Measurements from ENCODE around the gene LIPE.
A peak's percentile ranks its signal among the peaks of the same experiment; 100 is the strongest.
"Not testable (repeated sequence)": the region's sequence is repeated elsewhere in the genome, so short reads cannot be mapped to it uniquely, and the experiment has no call there.

LIPE gene, protein sequence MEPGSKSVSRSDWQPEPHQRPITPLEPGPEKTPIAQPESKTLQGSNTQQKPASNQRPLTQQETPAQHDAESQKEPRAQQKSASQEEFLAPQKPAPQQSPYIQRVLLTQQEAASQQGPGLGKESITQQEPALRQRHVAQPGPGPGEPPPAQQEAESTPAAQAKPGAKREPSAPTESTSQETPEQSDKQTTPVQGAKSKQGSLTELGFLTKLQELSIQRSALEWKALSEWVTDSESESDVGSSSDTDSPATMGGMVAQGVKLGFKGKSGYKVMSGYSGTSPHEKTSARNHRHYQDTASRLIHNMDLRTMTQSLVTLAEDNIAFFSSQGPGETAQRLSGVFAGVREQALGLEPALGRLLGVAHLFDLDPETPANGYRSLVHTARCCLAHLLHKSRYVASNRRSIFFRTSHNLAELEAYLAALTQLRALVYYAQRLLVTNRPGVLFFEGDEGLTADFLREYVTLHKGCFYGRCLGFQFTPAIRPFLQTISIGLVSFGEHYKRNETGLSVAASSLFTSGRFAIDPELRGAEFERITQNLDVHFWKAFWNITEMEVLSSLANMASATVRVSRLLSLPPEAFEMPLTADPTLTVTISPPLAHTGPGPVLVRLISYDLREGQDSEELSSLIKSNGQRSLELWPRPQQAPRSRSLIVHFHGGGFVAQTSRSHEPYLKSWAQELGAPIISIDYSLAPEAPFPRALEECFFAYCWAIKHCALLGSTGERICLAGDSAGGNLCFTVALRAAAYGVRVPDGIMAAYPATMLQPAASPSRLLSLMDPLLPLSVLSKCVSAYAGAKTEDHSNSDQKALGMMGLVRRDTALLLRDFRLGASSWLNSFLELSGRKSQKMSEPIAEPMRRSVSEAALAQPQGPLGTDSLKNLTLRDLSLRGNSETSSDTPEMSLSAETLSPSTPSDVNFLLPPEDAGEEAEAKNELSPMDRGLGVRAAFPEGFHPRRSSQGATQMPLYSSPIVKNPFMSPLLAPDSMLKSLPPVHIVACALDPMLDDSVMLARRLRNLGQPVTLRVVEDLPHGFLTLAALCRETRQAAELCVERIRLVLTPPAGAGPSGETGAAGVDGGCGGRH

DNA sequence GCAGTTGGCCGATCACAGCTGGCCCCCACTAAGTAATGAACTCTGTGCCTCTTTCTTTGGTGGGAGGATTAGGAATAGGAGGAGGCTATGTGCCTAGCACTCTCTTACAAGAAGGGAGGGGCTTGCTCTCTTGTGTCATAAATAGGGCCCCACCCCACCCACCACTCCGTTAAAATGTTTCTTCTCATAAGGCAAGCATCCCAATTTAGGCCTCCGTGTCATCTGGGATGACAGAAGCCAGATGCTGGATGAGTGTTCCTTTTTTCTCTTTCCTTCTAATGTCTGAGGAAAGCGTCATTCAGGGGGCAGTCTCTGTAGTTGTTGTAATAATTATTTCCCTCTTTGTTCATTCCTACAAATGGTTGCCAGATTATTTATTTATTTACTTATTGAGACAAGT lies at the start of gene LIPE:
Gene LIPE (minus strand): TSS at position 76 of the 400 bp plus-strand sequence. CDS start 239 bp downstream, outside the sequence.
- DNase-seq (ENCODE audit: low spot score), result peak; percentile 35

DNA sequence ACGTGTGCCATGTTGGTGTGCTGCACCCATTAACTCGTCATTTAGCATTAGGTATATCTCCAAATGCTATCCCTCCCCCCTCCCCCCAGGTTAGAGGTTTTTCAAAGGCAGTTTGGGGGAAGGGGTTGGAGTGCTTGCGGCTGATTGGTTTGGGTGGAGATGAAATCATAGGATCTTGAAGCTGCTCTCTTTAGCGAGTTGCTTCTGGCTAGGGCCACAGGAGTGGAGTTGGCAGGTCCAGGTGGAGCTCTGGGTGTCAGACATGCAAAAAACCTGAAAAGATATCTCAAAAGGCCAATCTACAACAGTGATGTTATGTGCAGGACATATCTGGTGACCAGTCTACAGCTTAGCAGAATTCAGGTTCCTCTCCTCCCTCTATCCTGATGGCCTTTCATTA lies 48.2 kb upstream of the LIPE start:
- no peak for DNase-seq (ENCODE audit: low spot score)

DNA sequence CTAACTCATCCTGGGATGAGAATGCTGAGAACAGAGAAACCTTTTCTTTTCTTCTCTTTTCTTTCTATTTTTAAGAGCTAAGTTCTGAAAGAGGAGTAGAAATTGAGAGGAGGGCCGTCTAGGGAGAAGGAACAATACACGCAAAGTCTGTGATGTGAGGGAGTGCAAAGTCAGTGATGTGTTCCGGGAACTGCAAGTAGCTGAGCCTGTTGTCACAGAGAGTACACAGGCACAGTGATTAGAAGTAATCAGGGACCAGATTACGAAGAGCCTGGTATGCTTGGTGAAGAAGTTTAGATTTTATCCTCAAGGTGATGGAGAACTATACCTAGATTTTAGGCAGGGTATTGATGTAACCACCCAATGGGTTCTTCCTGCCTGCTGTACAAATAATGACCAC lies 47.6 kb upstream of the LIPE start:
- no peak for DNase-seq (ENCODE audit: low spot score)

DNA sequence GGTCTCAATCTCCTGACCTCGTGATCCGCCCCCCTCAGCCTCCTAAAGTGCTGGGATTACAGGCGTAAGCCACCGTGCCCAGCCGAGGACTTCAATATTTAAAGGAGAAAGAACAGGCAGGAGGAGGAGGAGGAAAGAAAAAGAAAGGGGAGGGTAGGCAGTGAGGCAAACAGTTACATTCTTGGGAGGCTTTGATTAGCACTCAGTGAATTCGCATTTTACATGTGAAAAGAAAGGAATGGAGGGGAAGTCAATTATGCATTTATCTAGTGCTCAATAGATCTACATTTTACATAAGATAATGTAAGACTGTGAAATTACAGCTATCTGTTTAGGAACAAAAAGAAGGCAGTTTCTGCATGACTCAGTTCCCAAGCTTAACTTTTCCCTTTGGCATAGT lies 46.5 kb upstream of the LIPE start:
- DNase-seq (ENCODE audit: low spot score), result no peak

DNA sequence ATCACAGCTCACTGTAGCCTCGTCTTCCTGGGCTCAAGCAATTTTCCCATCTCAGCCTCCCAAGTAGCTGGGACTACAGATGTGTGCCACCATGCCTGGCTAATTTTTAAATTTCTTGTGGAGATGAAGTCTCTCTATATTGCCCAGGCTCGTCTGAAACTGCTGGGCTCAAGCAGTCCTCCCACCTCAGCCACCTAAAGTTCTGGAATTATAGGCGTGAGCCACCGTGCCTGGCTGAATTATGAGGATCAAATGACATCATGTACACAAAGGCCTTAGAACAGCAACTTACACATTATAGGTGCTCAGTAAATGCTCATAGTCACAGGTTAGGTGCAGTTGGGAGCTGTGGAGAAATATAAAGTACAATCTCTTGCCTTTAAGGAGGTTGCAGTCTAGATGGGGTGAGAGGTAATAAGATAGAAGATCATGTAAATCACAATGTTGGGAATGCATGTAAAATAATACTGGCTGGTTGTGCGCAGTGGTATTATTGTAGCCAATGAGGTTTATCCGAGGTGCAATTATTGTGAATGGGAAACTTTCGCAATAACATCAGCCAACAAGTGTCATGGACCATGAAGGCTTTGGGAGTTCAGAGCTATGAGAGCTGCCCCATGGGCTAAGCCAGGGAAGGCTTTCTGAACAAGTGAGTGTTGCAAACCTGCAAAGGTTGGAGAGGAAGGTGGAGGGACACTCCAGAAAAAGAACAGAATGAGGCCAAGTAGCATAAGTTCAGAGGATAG lies 45.4 kb upstream of the LIPE start:
- no peak for DNase-seq (ENCODE audit: low spot score)

DNA sequence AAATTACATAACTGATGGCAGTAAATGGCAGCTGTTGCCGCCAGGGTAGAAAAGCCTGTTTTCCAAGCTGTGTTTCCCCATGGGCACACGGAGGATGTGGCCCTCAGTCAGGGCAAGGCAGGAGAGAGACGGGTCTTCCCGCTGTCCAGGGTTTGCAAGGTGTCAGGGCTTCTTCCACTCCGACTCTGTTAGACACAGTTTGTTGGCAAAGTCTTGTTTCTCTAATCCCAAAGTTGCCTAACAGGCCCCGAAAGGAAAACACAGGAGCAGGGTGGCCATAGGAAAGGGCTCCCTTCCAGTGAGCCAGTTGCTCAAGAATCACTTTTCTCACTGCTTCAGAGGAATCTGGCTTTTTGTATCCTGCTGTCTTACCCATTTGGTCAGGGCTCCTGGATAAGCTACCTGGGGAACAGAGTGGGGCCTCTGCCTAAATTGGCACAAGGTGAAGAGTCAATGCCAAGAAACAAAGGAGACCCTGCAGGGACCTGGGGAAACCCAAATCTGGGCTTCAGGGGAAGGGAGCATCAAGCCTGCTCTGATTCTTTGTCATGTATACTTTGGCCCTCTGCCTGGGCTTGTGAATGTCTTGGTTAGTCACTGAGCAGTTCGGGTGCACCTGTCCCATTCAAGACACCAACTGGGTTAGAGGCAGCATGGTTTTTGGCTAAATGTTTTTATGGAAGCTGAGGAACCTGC lies 44.5 kb upstream of the LIPE start:
- DNase-seq (ENCODE audit: low spot score), result no peak

DNA sequence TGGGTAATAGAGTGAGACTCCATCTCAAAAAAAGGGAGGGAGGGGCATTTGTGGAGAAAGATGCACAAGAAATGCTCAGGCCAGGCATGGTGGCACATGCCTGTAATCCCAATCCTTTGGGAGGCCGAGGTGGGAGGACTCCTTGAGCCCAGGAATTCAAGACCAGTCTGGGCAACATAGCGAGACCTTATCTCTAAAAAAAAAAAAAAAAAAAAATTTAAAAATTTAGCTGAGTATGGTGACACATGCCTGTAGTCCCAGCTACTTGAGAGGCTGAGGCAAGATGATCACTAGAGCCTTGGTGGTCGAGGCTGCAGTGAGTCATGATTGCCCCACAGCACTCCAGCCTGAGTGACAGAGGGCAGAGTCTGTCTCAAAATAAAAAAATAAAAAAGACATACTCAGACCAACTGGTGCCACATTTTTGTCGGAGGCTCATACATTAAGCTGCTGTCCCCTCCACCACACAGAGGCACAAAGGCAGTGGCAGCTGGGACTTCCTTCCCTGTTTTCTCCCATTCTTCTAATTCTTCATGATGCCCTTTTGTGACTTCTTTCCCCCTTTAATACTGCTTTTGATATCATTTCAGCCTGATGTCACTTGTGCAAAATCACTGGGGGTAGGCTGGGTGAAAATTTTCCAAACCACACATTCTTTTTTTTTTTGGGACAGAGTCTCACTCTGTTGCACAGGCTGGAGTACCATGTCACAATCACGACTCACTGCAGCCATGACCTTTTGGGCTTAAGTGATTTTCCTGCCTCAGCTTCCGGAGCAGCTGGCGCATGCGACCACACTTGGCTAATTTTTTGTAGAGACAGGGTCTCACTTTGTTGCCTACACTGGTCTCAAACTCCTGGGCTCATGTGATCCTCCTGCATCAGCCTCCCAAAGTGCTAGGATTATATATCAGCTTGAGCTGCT lies 42.4 kb upstream of the LIPE start:
- no peak for DNase-seq (ENCODE audit: low spot score)

DNA sequence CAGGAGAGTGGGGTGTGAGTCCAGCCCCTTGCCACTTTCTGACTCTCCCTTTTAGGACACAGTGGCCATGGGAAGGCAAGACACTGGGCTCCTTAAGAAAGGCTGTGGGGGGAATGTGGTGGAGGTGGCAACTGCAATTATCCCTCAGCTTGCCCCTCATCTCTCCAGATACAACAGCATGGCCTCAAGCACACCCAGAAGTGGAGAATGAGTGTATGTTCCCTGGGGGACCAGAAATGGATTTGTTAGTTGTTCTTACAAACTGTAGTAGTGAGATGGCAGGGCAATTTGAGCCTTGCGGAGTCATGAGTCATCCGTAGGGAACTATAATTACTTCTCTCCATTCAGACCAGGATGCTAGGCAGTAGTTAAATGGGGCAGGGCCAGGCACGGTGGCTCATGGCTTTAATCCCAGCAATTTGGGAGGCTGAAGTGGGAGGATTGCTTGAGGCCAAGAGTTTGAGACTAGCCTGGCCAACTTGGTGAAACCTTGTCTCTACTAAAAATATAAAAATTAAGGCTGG lies 41.1 kb upstream of the LIPE start:
- DNase-seq (ENCODE audit: low spot score), result peak; percentile 77

DNA sequence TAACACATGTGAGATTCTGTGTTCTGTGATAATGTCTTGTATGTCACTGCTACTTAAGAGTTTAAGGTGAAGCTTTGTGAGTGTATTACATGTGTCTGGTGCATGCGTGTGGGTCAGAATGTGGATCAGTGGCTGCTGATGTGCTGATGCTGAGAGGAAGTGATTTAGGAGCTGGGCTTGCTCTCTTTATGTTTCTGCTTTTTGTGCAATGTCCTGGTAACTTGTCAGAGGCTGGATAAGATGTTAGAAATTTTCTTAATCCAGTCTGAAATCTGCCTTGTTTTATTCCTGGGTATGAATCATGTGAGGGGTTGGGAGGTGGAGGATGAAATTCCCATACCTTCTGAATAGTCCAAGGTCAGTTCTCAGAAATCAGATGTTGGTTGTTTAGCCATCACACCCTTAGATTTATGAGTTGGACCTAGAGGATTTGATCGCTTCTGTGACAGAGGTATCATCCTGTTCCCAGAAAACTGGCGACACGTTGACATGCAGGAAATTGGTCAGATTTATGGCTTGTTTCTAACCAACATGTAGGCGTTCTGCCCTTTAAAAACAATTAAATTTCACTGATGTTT lies 40.1 kb upstream of the LIPE start:
- DNase-seq (ENCODE audit: low spot score), result no peak

DNA sequence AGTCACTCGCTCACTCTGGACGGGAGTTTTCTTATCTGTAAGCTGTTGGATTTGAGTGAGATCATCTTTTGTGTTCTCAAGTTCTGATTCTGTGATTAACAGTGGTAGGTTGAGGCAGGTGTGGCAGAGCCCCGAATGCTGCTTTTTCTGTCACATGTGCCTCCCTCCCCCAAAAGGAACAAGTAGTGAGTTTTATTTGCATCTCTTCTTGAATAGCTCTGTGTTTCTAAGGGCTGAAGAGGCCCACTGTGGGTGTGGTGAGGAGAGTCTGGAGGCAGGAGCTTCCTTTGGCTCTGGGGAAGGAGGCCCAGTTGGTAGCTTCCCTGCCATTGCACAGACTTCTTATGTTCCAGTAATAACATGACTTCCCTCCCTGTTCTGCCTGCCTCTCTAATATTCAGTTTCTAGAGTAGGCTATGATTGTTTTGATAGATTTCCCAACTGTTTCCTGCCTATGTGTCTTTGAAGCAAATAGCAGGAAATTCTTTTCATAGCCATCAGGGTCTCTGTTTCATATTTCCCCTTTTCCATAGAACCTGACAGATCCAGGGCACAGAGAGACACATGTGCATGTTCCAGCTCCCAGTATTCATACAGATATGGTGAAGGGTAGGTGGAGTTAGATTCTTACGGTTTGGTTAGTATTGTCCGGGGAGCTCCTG lies 39.5 kb upstream of the LIPE start:
- DNase-seq (ENCODE audit: low spot score), result no peak

DNA sequence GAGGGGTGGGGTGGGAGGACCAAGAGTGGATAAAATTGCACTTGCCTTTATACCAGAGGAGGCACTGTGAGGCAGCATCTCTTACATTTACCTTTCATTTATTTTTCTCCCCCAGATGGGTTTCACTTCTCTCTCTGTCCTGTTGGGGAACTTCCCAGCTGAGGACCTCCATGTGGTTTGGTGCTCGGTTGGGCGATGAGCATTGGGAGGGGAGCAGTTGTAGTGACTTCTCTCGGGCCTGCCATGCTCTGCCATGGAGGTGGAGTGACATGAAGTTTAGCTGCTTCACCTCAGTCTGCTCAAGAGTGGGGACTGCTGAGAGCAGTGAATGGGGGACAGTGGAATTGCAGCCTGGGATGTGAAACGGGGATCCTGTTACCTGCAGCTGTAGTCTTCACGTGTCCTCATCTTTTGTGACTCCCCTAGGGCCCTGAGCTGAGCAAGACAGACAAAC lies 38.7 kb upstream of the LIPE start:
- DNase-seq (ENCODE audit: low spot score), result no peak

DNA sequence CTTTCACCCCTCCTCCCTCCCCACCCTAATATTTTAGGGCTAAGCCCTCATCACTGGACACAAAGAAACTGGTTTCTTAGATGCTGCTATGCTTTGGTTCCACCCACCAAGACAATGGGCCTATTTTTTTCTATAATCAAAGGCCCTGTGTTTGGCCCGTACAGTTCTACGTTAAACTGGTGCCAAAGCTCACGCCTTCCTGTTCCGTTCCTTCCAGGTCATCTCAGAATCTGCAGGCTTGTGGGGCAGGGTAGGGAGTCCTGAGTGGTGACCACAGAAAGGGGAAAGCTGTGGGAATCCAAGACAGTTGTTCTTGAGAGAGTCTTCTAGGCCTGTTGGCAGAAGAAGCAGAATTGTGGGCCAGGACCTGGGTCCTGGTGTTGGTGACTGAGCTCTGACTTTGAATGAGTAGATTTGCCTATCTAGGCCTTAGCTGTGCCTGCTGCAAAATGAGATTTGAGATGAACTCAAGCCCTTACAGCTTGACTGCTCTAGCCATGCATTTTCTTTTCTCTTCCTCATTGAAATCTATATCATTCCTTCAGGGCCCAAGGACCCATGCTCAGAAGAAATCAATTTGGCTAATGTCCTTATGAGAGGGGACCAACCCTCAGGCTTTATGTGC lies 34.6 kb upstream of the LIPE start:
- no peak for DNase-seq (ENCODE audit: low spot score)

DNA sequence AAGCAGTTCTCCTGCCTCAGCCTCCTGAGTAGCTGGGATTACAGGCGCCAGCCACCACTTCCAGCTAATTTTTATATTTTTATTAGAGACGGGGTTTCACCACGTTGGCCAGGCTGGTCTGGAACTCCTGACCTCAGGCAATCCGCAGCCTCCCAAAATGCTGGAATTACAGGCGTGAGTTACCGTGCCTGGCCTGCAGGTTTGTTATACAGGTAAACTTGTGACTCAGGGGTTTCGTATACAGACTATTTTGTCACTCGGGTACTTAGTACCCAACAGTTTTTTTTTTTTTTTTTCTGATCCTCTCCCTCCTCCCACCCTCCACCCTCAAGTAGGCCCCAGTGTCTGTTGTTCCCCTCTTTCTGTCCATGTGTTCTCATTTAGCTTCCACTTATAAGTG lies 34.0 kb upstream of the LIPE start:
- not testable (repeated sequence) for DNase-seq (ENCODE audit: low spot score)

DNA sequence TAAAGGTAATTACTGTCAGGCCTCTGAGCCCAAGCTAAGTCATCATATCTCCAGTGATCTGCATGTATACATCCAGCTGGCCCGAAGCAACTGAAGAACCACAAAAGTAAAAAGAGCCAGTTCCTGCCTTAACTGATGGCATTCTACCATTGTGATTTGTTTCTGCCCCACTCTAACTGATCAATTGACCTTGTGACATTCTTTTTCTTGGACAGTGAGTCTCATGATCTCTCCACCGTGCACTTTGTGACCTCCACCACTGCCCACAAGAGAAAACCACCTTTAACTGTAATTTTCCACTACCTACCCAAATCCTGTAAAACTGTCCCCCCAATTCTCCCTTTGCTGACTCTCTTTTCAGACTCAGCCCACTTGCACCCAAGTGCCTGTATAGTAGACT lies 32.7 kb upstream of the LIPE start:
- DNase-seq (ENCODE audit: low spot score), result no peak

DNA sequence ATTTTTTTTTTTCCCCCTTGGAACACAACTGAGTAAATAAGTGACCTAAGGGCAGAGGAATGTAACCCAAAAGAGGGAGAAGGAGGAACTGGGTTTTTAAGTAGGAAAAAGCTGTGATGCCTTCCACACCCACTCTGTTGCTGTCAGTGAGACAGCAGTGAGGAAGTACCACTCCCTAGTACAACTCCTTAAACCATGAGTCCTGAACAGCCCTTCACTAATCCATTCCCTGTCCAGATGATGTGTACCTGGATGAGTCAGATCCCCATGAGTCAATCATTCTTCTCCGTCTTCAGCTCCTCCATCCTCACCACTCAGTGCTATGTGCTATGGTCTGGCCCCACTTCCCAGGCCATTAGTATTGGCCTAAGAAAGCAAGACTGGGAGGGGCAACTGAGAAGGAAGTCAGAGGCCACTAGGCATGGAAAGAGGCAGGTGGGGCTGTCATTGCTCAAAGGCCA lies 28.5 kb upstream of the LIPE start:
- DNase-seq (ENCODE audit: low spot score), result no peak

DNA sequence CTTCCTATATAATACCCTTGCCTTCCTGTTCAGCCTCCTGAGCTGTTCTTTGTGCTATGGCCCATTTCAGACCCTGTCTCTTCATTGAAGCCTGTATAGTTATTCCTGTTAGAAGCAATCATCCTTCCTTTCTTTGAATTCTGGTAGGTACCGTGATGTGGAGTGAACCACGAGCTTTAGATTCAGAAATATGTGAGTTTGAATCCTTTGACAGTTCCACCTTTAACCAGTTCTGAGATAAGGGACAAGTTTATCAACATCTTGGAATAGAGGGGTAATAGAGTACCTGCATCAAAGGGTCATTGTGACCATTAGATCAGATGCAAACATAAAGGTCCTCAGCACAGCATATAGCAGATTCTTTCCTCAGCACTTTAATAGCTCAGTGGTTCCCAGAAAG lies 27.9 kb upstream of the LIPE start:
- DNase-seq (ENCODE audit: low spot score), result no peak

DNA sequence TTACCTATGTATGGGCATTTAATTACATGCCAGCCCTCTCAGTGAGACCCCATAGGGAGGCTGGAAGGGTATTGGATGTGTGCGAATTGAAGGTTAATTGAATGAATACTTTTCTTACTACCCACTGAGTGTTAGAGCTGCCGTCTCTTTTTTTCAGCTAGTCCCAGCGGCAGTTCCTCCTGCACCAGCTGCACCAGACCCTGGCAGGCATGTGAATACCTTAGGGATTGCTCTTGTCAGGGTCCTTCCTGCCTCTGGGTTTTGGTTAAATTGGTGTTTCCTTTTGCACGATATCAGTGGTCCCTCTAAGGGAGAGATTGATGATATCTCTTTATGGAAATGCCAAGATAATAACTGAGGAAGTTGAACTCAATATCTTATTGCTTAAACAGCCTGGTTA lies 25.4 kb upstream of the LIPE start:
- DNase-seq (ENCODE audit: low spot score), result no peak

DNA sequence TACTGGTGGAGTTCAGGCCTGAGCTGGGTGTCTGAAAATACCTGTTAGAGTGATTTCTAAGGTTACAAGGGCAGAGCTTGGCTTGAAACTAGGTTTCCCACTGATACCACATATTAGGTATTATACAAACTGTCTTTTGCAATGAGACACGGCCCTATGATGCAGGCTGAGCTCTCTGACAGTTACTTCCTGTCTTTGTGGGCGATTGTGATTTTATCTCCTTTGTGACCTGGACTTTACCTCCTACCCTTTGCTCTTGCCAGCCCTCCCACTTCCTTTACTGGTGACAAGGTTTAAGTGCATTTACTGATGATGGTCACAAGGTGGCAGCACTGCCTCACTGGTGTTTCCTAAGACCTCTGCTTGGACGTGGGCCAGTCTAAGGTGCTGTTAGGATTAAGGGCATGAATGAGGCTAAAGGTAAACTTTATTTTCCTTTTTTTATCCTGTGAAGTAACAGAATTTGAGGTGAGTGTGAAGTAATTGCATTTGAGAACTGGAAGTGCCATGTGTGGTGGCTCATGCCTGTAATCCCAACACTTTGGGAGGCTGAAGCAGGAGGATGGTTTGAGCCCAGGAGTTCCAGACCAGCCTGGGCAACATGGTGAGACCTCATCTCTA lies 23.2 kb upstream of the LIPE start:
- peak; percentile 81 for DNase-seq (ENCODE audit: low spot score)
